Measurements from ENCODE around the gene SUMO1. TPM values are rescaled to one million over a fixed set of nuclear protein-coding genes. Genes with fewer than 3 reads are reported as not detected.

Gene SUMO1
- total and polyA plus RNA-seq, 9 of the 15 experiments (the other 6 are each of a cell fraction or from before 2014, with no cell fraction given): 63.7 to 292 (median 92.0) TPM

GRCh38 chr2:202269585-202269984 lies 31.2 kb upstream of the SUMO1 start (continued):
- no peak for TF ChIP-seq SIX5 (IDR thresholded peaks at IDR 0.05; ENCODE audit: borderline replicate concordance in 1 of 2, insufficient read depth in 1 of 2, low read depth in 1 of 2, low read length in 2 of 2)
- TF ChIP-seq CBFA2T2 (conservative IDR thresholded peaks at IDR 0.05): peak; percentile 25; the same call in 1 of the 2 replicates
- TF ChIP-seq L3MBTL2 (IDR thresholded peaks at IDR 0.05): 0 out of 2 replicates have a peak, but pooled peaks have one; percentile 18
- TF ChIP-seq ZNF318 (IDR thresholded peaks at IDR 0.05; ENCODE audit: borderline replicate concordance in 1 of 2, low read depth in 1 of 2): peak in 1 of 2 experiments; percentile 66; a peak in 1 of 4 replicates
- peak; percentile 51; the same call in 1 of the 2 replicates for TF ChIP-seq BHLHE40 (IDR thresholded peaks at IDR 0.05; ENCODE audit: low read length)
- no peak for TF ChIP-seq MAZ (CRISPR knock-in tag; conservative IDR thresholded peaks at IDR 0.05 in 1 of 2, IDR thresholded peaks at IDR 0.05 in 1 of 2)
- peak; percentile 17; the same call in 1 of the 2 replicates for TF ChIP-seq REST (IDR thresholded peaks at IDR 0.05; ENCODE audit: borderline replicate concordance)
- no peak for TF ChIP-seq REST (CRISPR knock-in tag; IDR thresholded peaks at IDR 0.05; ENCODE audit: low read depth)
- TF ChIP-seq ZBTB5 (IDR thresholded peaks at IDR 0.05): no peak

Measured in K562 (cell line).